GM12865 (cell line): Measurements from ENCODE around the gene FAM131B.

ENCODE experiments used
- DNase-seq: peaks from one replicate; pipeline ENCODE4 v3.0.0; 2010; ENCODE audit warnings: low read depth
- H3K4me3 ChIP-seq: 2 replicates; pipeline ENCODE4 v1.5.1; 2011; ENCODE audit warnings: mild to moderate bottlenecking, low read depth, low read length, control low read depth
- CTCF ChIP-seq: IDR thresholded peaks from 2 replicates; pipeline ENCODE4 v1.5.1; 2011; ENCODE audit warnings: low read length, control low read depth, low read depth, inconsistent platforms; ENCODE audit not compliant: insufficient read depth; ENCODE audit errors: missing control alignments

The FAM131B gene

GRCh38 chr7:143397710-143398530 lies 35.4 kb upstream of the FAM131B start:
- no peak overlapping the region for H3K4me3 ChIP-seq
- no peak for TF ChIP-seq CTCF
- DNase-seq: no peak

GRCh38 chr7:143396625-143397556 lies 34.4 kb upstream of the FAM131B start:
- DNase-seq: no peak
- no peak overlapping the region for H3K4me3 ChIP-seq
- no peak for TF ChIP-seq CTCF

- no peak for TF ChIP-seq CTCF
- H3K4me3 ChIP-seq: no peak overlapping the region
- no peak for DNase-seq
These were observed 33.7 kb upstream of the FAM131B start for GRCh38 chr7:143396182-143396581.

GRCh38 chr7:143395187-143396149 lies 33.0 kb upstream of the FAM131B start:
- no peak for DNase-seq
- no peak overlapping the region for H3K4me3 ChIP-seq
- no peak for TF ChIP-seq CTCF

GRCh38 chr7:143394777-143395176 lies 32.3 kb upstream of the FAM131B start:
- H3K4me3 ChIP-seq: no peak overlapping the region
- no peak for TF ChIP-seq CTCF
- DNase-seq: no peak

GRCh38 chr7:143394068-143394467 lies 31.6 kb upstream of the FAM131B start:
- DNase-seq: no peak
- TF ChIP-seq CTCF: no peak
- H3K4me3 ChIP-seq: no peak overlapping the region
